Measurements from ENCODE around the gene PRKN. TPM values are rescaled to one million over a fixed set of nuclear protein-coding genes. Genes with fewer than 3 reads are reported as not detected.

PRKN gene
- total RNA-seq, 1 donor from 2014 or later, result 2.6 TPM

DNA sequence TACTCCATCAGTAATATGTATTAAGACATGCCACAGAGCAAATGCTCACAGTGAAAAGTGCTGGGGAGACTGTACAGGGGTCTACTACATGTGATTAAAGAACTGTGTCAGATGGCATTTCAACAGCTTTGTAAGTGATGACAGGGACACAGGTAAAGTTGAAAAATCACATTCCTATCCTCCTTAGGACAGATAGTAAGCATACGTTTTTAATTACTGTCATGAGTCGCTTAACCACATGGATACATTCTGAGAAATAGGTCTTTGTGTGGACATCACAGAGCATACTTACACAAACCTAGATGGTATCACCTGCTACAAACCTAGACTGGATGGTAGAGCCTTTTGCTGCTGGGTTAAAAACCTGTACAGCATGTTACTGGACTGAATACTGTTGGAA is 807.9 kb downstream of the PRKN start:
- H3K9me3 ChIP-seq, result no peaks in the 10 kb centered on the region
- no peaks in the 10 kb centered on the region for H3K36me3 ChIP-seq
- TF ChIP-seq, protein P1, sequence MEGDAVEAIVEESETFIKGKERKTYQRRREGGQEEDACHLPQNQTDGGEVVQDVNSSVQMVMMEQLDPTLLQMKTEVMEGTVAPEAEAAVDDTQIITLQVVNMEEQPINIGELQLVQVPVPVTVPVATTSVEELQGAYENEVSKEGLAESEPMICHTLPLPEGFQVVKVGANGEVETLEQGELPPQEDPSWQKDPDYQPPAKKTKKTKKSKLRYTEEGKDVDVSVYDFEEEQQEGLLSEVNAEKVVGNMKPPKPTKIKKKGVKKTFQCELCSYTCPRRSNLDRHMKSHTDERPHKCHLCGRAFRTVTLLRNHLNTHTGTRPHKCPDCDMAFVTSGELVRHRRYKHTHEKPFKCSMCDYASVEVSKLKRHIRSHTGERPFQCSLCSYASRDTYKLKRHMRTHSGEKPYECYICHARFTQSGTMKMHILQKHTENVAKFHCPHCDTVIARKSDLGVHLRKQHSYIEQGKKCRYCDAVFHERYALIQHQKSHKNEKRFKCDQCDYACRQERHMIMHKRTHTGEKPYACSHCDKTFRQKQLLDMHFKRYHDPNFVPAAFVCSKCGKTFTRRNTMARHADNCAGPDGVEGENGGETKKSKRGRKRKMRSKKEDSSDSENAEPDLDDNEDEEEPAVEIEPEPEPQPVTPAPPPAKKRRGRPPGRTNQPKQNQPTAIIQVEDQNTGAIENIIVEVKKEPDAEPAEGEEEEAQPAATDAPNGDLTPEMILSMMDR (IDR thresholded peaks at IDR 0.05), result no peak
- H3K27ac ChIP-seq, result no peak overlapping the region
- H3K4me3 ChIP-seq, result no peak overlapping the region
- intact Hi-C loops (cut with DNase I), result no loop called here
- no peaks in the 10 kb centered on the region for H3K4me1 ChIP-seq
- no peaks in the 10 kb centered on the region for H3K27me3 ChIP-seq
- DNase-seq (ENCODE audit: low spot score in 2 of 2), result no peak

DNA sequence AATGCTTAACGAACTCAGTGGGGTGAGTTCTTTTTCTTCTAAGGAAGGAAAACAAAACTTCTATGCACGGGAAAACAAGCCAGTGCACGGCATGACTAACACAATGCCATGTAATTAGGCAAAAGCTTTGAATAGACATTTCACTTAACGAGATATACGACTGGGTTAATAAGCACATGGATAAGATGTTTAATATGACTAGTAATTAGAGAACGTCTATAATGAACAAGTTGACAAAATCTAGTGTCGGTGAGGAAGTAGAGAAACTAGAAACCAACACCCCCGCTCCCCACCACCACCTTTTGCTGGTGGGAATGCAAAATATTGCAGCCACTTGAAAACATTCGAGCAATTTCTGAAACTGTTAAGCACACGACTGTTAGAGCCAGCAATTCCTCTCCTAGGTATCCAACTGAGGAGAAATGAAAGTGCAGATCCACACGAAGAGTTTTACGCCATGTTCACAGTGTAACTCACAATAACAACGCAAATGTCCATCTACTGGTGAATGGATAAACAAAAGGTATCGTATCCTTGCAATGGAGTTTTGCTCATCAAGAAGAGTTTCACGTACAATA is 808.8 kb downstream of the PRKN start:
- Histone ChIP-seq H3K9me3 (no peaks in the 10 kb centered on the region), H3K36me3 (no peaks in the 10 kb centered on the region), H3K27ac (no peak overlapping the region), H3K4me3 (no peak overlapping the region), H3K4me1 (no peaks in the 10 kb centered on the region), H3K27me3 (no peaks in the 10 kb centered on the region)
- DNase-seq (ENCODE audit: low spot score in 2 of 2), result no peak
- intact Hi-C loops (cut with DNase I), result no loop called here
- TF ChIP-seq, protein P1 (IDR thresholded peaks at IDR 0.05), result no peak

DNA sequence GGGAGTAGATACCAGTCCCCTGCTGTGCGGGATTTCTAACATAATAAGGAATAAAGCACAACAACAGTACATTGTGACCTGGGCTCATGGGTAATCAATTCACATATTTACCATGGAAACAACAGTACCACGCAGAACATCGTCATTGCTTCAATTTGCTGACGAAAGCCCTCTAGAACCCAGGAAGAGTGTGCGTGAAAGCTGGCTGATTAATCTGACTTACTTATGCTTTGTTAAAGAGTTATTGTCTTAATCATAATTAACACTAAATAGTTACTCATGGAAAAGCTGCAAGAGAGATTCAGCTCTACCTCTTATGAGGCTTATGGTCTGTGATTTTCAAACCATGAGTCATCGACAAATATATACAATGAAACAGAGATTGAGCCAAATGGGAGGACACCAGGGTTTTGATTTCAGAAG is 809.4 kb downstream of the PRKN start:
- Histone ChIP-seq H3K9me3 (no peaks in the 10 kb centered on the region), H3K4me1 (no peaks in the 10 kb centered on the region), H3K27me3 (no peaks in the 10 kb centered on the region), H3K27ac (no peak overlapping the region), H3K4me3 (no peak overlapping the region), H3K36me3 (no peaks in the 10 kb centered on the region)
- DNase-seq (ENCODE audit: low spot score in 2 of 2), result no peak
- intact Hi-C loops (cut with DNase I), result no loop called here
- TF ChIP-seq, protein P1 (IDR thresholded peaks at IDR 0.05), result no peak

DNA sequence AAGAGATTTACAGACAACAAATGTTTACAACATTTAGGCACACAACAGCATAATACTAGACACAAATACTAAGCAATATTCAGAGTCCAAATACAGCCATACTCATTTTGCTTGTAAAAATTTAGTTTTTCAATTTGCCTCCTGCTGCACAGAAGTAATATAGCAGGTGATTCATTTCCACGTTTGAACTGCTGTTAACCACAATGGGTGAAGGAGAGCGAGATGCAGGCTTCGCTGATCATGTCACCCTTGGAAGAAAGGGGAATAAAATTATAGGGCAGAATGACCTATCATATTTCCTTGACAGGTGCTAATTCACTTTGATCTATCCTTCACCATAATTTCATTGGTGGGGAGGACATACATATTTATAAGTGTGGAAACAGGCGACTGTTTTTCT is 809.9 kb downstream of the PRKN start:
- no peak for DNase-seq (ENCODE audit: low spot score in 2 of 2)
- Histone ChIP-seq H3K4me3 (no peak overlapping the region), H3K27ac (no peak overlapping the region), H3K9me3 (no peaks in the 10 kb centered on the region), H3K27me3 (no peaks in the 10 kb centered on the region), H3K4me1 (no peaks in the 10 kb centered on the region), H3K36me3 (no peaks in the 10 kb centered on the region)
- intact Hi-C loops (cut with DNase I), result no loop called here
- TF ChIP-seq, protein P1 (IDR thresholded peaks at IDR 0.05), result no peak

DNA sequence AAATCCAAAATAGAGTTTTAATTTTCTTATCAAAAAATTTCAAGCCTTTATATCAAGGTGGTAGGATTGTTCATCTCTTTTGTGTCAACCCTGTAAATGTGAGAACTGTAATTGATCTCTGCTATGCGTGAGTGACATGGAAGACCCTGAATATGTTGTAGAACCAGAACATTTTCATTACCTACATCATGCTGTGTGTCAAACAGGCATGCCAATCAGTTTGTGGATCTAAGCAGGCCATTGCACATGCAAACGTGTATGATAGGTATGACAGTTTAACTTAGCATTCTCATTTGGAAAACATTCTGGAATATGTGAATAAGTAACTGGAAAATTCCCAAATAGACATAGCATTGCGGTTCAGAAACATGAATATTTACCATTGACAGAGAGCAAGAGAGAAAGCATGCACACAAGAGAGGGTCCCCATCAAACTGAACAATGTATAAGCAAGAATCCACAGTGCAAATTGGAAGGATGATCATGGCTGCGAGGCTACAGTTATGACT is 812.1 kb downstream of the PRKN start:
- no peaks in the 10 kb centered on the region for H3K9me3 ChIP-seq
- H3K27me3 ChIP-seq, result no peaks in the 10 kb centered on the region
- TF ChIP-seq, protein P1 (IDR thresholded peaks at IDR 0.05), result no peak
- H3K4me1 ChIP-seq, result no peaks in the 10 kb centered on the region
- no peaks in the 10 kb centered on the region for H3K36me3 ChIP-seq
- DNase-seq (ENCODE audit: low spot score in 2 of 2), result no peak
- H3K4me3 ChIP-seq, result no peak overlapping the region
- H3K27ac ChIP-seq, result no peak overlapping the region
- intact Hi-C loops (cut with DNase I), result no loop called here

DNA sequence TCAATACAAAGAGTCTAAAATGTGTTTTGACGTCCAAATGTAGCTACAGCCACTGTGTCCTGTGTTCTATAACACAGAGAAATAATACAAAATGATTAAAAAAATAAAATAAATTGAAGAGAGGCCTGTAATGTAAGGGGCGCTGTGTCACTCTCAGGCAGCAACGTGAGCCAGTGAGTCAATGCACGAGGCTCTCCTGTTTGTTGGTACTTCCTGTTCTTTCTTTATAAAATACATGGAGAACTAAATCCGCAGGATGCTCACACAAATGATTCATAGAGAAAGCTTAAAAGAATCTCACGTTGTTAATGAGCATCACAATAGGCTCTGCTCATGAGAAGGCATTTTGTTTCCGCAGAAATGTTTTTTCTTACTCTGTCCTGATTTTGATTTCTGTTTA is 818.7 kb downstream of the PRKN start:
- H3K27ac ChIP-seq, result no peak overlapping the region
- no peaks in the 10 kb centered on the region for H3K27me3 ChIP-seq
- no peak overlapping the region for H3K4me3 ChIP-seq
- H3K9me3 ChIP-seq, result no peaks in the 10 kb centered on the region
- intact Hi-C loops (cut with DNase I), result no loop called here
- H3K4me1 ChIP-seq, result no peaks in the 10 kb centered on the region
- DNase-seq (ENCODE audit: low spot score in 2 of 2), result no peak
- no peaks in the 10 kb centered on the region for H3K36me3 ChIP-seq
- TF ChIP-seq, protein P1 (IDR thresholded peaks at IDR 0.05), result no peak
